Activated naive CD4-positive, alpha-beta T cell treated with anti-CD3 and anti-CD28 coated beads, Interleukin-2, amount 50 U/mL, for 16 hours (primary cell): ENCODE results near the gene SHPK.

ENCODE experiments used
- DNase-seq: peaks from one replicate; pipeline ENCODE4 v3.0.0-alpha.2; 2020

Gene SHPK

DNA sequence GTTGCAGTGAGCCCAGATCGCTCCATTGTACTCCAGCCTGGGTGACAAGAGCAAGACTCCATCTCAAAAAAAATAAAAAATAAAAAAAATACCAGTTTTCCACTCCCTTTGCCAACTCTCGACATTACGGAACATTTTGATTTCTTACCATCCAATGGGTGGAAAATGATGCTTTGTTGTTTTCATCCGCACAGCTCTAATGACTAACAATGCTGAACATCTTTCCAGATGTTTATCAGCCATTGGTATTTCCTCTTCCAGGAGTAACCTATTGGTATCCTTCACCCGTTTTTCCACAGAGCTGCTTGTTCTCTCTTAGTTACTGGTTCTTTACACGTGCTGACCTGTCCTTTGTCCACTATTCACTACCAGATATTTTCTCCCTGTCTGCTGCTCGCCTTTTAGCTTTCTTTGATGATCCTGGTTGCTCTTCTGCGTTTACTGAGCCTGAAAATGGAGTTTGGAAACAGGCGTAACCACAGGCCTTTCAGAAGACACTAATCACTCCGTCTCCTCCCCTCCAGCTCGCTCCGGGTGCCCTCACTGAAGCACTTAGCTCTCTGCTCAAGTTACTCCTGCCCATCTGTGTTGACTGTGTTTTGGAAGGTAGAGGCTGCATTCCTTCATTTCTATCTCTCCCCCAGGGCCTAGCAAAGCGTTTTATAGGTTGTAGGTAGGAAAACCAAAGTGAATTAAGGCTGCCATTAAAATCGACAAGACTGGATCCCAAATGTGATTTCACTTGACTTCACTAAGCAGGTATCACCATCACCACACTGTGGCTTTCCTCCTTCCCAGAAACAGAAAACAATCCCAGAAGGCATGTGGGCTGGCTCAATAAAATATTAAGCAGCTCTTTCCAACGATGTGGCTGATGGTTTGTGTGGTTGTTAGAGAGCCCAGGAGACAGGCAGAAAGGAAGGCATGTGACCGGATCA lies 8.9 kb downstream of the SHPK start:
- DNase-seq: no peak

DNA sequence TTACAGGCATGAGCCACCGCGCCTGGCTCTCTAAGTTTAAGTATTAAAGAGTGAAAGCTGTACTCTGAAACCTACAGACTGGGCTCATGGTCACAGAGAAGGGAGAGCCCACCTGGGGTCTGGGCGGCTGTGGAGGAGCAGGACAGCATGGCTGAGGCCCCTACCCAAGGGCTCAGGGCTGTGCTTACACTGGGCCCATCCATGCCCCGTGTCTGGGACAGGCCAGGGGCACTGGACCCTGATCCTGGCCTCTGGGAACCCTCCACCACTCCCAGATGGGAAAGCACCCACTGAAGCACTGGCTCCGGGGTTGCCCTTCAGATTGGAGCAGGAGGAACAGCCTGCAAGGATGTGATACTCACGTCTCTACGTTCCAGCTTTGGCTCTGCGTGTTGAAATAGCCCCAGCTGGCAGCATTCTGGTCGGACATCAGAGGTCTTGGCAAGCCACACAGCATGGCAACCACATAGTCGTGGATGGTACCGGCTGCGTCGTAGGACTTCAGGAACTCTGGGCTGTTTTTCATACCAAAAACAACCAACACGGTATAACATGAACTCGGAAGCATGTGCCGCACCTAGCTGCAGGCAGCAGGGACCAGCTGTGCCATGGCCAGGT lies 13.0 kb downstream of the SHPK start:
- DNase-seq: no peak

DNA sequence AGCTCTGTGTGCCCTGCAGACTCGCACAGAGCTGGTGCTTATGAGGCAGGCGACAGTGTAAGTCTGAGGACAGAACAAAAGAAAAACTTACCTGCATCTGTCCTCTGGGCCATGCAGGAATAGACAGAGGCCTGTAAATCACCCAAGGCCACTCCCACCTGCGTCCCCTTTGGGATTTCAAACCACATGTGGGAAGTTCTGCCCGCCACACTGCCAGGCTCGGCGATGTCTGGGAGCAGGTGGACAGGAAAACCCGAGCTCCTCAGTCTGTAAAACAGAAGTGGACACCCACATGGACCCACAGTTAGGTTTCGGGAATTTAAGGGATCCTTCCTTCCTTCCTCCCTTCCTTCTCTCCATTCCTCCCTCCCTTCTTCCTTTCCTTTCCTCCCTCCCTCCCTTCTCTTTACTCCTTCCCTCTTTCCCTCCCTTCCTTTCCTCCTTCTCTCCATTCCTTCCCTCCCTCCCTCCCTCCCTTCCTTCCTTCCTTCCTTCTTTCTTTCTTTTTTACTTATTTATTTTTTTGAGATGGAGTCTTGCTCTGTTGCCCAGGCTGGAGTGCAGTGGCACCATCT lies 14.8 kb downstream of the SHPK start:
- DNase-seq: no peak

DNA sequence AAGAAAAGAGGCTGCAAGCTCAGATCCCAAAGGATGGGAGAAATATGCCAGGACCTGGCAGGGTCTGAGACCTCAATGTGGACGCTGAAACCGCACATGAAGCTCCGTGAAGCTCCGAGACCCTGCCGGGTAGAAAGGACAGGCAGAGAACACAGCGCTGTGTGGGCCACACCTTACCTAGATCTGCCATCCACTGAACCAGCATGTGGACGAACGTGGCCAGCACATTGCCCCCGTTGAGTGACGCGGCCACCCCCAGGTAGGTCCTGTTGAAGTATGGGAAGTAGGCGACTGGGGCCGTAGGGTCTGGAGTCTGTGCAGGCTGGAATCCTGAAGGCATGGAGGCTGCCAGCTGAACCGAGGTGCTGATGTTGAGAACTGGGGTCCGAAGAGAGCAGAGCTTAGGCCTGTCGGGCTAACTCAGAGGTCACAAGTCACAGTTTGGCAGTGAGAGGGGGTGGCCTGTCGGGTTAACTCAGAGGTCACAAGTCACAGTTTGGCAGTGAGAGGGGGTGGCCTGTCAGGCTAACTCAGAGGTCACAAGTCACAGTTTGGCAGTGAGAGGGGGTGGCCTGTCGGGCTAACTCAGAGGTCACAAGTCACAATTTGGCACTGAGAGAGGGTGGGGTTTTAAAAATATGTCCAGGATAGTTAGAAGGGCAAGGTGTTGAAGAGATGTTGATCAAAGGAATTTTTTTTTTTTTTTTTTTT lies 20.7 kb downstream of the SHPK start:
- no peak for DNase-seq

DNA sequence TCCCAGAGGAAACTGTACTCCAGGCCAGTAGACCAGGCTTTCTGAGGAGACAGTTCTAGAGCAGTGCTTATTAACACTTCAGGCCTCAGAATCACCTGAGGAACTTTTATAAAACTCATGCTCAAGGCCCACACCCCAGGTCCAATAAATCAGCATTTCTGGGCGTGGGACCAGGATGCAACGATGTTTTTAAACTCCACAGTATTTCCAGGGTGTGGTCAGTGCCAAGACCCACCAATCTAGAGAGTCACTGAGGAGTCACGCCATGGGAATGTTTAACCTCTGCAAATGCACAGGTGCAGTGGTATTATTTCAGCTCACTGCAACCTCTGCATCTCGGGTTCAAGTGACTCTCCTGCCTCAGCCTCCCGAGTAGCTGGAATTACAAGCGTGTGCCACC lies 22.9 kb downstream of the SHPK start:
- no peak for DNase-seq

DNA sequence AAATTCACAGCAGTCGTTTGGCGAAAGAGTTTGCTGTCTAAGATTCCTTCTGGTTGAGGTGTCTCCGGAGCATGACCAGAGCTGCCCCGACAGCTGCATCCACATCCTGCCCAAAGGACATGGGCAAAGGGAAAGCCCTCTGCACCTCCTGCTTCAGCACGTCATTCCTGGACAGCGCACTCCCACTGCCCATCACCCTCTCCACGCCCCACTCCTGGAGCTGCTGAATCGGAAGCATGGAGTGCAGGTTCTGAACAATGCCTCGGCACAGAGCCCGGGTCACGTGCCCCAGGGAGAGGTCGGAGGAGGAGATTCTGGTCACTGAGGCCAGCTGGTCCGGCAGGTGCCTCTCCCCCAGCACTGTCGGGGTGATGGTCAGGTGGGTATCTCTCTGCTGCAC lies 25.5 kb downstream of the SHPK start:
- DNase-seq: no peak

DNA sequence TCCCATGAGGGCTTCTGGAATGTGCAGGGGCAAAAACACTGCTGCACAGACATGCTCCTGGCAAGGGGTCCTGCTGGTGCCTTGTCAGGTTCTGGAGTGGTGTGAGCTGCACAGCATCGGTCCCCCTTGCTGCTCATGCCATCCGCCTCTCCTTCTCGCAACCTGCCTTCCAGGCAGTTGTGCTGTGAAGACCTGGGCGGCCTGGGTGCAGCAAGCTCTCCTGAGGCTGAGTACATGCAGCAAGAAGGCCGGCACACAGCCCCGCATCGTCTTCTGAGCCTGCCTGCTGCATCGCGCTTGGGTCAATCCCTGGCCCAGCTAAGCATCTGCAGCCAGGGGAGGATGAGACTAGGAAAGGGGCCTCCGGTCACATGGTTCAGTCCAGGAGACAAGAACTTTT lies 26.4 kb downstream of the SHPK start:
- no peak for DNase-seq

DNA sequence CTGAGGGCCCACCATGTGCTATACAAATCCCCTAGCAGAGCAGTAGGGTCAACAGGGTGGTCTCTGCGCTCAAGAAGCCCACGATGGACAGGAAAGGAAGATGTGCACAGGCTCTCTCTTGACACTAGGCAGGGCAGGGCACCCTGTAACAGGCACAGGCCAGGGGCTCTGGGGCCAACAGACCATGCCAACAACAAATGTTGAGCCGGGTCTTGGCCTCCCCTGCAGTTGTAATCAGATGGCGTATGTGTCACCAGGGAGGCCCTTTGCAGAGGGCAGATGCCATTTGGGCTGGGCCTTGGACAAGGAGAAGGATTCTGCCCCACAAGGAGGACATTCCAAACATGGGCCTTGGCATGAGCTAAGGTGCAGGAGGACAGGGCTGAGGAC lies 32.2 kb downstream of the SHPK start:
- no peak for DNase-seq

DNA sequence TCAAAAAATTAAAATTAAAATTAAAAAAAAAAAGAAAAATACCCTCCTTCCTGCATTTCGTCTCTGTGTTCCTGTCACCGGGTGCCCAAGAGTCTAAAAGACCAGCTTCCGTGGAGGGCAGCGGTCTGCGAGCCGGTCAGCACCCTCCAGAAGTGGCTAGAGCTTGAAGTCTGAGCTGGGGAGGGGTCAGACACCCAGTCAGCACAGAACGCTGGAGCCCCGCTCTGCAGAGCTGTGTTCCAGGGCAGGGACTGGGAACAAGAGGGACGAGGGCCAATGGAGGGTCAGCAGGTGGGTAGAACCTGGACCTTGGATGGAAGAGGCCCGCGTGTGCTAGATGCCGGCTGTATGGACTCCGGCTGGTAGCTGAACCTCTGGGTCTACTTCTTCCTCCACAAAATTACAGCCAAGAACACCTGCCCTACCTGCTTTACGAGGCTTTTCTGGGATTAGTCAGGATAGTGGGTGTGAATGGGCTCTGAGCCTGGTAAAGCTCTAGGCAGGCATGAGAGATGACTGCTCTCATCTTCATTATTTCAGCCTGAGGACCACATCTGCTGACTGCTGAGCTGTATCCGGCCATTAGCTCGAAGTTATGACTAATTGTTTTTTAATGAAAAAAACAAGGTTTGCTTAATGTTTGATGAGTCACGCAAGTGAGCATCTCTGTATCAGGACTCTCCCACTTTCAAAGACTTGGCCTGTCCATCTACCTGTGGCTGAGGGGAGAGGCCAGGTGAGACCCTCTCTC lies 32.8 kb downstream of the SHPK start:
- no peak for DNase-seq

DNA sequence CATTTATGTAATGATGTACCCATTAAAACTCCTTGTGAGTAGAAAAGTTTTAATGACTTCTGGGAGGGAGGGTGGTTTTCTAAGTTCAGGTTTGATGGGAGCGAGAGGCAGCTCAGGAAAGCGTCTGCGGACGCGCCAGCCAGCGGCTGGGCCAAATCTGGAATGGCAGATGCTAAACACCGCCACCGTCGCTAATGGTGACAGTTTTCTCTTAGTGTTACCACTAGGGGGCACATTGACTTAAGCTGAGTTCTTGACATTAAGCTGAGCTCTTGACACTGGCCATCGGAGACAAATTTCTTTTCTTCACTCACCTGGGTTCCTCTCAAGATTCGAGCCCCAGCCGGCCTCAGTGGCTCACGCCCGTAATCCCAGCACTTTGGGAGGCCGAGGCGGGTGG lies 33.6 kb downstream of the SHPK start:
- no peak for DNase-seq

DNA sequence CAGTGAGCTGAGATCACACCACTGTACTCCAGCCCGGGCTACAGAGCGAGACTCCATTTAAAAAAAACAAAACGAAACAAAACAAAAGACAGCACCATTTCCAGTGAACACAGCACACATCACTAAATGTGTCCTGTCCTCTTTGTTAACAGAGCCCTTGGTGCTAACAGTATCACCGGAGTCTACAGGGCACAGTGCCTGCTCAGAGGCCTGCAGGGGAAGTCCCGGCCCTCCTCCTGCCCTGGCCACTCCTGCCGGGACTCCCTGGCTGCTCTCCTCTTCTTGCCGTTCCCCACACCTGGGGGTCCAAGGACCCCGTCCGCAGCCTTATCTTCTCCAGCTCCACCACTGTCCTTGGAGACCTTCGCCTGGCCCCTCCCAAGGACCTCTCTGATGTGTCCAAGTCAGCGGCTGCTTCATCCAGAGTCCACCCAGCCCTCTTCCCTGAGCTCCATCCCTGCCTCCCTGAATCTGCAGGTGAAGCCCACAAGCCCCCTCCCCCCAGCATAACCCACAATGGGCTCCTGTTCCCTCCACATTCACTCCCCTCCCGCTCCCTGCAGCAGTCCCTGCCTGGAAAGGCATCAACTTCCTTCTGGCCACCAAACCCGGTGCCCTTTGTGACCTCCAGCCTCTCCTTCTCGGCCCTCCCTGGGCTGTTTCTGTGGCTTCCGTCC lies 35.4 kb downstream of the SHPK start:
- no peak for DNase-seq

DNA sequence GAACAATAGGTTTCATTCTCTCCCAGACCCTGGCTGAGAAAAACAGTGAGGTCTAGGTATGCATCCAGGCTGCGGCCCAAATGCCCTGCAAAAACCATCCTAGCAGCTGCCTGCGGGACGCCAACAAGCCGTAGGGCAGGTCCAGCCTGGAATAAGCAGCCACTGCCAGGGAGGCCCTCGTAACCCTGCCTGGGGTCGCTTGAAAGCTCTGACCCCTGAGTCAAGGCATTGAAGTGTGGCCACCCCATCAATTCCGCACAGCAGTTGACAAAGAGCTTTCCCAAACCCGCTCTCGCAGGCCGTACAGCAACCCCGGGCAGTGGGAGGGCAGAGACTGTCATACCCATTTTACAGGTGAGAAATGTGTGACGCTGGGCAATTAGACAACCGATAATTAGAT lies 38.0 kb downstream of the SHPK start:
- DNase-seq: no peak

DNA sequence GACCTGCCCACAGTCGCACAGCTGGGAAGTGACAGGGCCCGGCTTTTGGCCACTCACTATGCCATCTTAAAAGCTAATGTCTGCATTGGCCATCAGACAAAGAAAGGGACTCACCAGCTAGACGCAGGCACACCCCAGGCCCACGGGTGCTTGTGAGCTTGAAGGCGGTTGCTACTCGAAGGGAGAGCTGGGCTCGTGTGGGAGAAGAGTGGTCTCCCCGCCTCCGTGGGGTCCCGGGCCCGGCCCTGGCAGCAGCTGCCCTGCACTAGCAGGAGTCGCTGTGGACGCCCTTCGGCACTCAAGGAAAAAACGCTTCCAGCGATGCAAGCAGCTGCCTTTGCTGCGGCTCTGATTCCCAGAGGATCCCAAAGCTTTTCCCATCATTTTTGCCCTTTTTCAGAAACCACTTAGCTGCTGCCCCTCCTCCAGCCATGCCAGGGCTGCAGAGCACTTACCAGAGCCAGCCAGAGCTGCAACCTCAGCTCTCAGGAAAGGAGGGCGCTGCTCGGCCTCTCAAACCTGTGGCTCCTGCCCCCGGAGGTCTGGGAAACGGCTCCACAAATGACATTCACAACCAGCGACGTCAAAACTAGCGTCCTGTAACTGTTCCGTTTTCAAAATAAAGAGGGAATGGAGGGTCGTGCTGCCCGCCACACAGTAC lies 39.1 kb downstream of the SHPK start:
- DNase-seq: no peak

DNA sequence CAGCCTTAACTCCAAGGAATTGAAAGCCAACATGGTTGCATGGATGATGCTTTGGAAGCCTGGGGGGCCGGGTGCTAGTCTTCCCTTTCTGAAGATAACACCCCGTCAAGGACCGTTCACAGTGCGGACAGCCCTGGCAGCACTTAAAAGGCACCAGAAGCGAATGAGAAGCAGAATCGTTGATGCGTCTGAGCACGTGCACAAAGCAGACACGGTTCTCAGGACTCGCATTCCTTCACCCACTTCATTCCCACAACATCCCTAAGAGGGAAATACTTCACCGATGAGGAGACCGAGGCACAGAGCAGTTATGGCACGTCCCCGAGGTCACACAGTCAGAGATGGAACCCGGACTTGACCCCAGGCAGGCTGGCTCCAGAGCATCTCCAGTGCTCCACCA lies 41.1 kb downstream of the SHPK start:
- no peak for DNase-seq

DNA sequence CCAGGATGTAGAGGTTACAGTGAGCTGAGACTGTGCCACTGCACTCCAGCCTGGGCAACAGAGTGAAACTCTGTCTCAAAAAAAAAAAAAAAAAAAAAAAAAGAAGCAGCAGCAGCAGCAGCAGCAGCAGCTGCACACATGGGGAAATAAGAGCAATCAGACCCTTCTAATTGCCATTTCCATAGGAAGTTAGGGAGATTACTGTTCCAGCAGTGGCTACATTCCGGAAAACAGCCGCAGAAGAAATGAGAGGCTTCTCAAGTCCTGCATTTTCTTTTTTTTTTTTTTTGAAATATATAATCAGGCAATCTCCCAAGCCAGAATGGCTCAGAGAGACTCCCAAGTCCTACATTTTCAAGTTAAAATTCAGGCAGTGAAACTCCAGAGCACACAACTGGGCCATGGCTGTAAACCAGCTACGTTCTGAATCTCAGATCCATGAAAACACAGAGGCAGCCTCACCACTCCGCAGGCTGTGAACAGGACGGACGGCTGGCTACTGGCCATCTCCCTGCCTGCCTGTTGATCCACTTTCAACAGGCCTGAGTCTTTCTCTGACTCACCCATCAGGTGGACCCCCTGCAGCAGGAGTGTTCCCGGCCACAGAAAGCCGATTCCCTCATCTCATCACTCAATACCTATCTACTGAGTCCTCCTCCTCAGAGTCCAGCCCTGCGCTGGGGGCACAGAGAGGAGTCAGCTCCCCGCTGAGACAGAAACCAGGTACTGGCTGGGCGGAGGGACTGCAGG lies 41.8 kb downstream of the SHPK start:
- no peak for DNase-seq

DNA sequence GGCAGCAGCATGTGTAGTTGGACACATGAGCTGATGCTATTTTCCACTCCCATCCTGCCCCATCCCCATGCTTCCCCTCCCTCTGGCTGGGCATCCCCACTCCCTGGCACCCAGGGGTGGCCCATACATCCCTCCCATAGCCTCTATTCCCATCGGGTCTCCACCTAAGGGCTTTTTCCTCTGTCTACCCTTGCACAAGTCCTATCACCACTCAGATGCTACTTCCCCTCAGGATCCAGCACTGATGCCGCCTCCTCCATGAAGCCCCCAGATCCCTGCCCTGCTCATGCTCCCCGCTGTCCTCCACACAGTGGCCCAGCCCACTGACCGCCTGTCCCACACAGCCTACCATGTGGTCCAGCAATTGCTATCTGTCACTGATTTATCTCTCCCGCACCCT lies 42.7 kb downstream of the SHPK start:
- no peak for DNase-seq

DNA sequence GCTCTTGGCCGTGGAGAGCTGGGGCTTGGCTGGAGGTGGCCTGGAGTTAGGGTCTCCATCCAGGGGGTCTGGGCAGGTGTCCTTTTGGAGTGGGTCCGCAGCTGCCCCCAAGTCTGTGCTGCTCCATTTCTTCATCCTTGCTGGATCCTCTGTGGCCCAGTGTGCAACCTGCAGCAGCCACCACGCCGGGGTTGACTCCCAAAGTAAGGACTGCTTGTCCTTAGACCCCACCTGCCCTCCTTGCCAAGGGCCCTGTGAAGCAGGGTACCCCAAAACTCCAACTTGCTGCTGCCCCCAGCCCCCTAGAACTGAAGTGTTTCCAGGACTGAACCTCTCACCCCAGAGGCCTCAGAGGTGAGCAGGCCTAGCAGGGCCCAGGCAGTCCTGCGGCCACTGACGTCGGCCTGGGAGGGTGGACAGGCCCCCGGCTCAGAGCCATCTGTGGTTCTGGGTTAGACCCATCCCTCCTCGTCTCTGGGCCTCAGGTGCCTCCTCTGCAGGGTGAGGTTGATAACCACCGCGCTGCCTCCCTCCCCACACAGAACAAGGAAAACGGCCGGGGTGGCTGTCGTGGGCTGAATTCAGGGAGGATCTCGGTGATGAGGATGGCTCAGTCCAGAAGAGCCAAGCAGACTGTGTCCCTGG lies 43.7 kb downstream of the SHPK start:
- no peak for DNase-seq

DNA sequence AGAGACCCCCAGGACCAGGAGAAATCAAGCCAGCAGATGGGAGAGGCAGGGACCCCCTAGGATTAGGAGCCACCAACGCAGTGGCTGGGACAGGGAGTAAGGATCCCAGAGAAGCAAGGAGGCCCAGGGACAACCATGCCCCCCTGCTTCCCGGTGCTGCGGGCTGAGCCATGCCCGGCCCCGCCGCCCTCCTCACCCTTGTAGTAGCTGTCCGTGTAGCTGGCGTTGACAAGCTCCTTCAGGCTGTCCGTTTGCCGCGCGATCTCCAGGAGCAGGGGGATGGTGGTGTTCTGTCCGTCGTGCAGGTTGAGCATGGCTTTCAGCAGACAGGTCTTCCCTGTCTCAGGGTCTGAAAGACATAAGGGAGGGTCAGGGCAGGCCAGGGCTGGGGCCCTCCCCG lies 45.3 kb downstream of the SHPK start:
- no peak for DNase-seq

DNA sequence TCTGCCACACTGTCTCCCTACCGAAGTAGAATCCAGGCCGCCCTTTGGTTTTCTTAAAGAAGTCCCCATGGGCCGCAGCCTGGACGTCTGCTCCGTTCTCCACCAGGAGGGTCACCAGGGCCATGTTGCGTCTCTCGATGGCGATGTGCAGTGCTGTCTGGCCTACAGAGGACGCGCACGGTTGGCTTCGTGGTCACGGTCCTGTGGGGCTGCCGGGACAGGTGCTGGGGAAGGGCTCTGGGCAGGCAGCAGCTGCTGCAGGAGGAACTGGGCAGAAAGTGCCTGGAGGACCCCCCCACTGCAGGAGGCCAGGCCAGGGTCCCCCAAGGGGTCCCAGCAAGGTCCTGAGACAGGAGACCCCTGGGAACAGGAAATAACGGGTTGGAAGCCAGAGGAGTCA lies 45.8 kb downstream of the SHPK start:
- no peak for DNase-seq

DNA sequence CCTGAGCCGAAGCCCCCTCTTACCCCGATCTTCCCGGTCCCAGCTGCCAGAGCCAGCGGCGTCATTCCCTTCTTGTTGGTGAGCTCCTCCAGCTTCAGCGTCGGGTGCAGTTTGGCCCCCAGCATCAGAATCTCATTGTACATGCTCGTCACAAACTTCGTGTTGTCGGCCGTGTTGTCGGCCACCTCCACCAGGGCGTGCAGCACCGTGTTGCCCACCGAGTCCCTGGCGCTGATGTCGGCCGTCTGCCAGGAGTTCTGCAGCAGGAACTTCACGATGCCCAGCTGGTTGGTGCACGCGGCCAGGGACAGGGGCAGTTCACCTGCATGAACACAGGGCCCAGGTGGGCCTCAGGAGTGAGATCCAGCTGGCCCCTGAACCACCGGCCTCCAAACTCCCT lies 46.3 kb downstream of the SHPK start:
- DNase-seq: no peak
